ENCODE results near the gene SENP2.
"Not testable (repeated sequence)": the region's sequence is repeated elsewhere in the genome, so short reads cannot be mapped to it uniquely, and the experiment has no call there.

Gene SENP2

DNA sequence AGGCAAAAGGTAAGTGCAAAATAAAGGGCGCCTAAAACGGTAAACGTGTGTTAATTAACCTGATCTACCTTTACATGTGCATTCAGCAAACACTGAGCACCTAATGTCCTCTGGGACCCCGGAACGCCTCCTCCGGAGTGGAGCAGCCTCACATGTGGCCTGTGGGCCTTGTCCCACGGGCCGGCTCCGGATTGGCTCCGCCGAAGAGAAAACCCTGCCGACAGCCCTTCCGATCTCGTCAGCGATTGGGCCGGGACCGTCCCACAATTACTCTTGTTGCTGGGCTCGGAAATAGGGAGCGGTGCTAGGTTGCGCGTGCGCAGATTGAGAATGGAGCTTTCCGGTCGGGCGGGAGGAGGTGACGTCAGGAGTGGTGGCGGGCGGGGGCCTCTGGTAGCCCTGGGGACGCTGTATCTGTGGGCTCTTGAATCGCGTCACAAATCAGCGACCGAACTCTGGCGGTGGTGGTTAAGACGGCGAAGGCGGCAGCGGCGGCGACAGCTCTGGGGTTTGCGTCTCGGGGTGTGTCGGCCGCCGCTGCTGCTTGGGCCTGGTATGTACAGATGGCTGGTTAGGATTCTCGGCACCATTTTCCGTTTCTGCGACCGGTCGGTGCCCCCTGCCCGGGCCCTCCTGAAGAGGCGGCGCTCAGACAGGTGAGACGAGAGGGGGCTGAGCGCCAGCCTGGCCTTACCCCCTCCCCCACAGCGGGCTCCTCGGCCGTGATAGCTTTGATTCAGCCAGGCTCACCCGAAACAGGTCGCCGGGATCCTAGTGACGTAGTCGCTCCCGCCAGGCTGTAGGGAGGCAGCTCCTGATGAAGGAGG, at the start of gene SENP2:
TSS of gene SENP2 (plus strand) at position 437 of the 827 bp plus-strand sequence. CDS start at position 556, 119 bp downstream.
- peak; percentile 99 for DNase-seq (ENCODE audit: low spot score)

- peak; percentile 4 for DNase-seq (ENCODE audit: low spot score)
Measured at GRCh38 chr3:185537369-185537970, 48.6 kb upstream of the SENP2 start.

- no peak for DNase-seq (ENCODE audit: low spot score)
Measured at GRCh38 chr3:185539934-185540333, 46.2 kb upstream of the SENP2 start.

DNA sequence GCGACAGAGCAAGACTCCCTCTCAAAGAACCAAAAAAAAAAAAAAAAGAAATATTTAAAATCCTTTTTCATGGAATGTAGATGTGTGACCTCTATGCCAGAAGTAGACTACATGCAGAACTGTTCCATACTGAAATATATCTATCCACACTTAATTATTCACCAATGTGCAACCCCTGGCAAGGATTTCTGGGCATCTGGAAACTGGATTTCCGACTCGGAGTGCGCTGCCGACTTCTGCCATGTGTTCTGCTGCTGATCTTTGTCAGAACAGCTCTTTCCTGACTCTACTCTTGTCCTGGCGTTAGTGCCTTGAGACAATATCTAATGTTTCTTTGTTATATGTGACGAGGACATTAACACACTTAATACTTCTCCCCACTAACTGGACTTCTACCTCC, 45.4 kb upstream of the SENP2 start:
- no peak for DNase-seq (ENCODE audit: low spot score)

DNA sequence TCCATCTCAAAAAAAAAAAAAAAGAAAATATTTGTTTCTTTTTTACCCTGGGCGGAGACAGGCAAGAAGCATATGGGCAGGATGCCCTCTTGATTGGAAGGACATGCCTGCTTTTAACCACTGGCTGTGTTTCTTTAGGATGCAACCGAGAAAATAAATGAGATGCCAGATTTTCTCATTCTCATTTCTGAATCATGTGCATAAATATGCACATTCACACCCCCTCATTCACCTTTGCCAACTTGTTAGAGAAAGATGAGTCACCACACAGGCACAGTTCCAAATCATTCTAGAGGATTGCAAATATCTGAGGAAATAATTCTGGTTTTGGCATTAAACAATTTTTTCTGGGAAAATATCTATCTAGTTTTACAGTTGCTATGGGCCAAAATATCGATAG, 37.0 kb upstream of the SENP2 start:
- DNase-seq (ENCODE audit: low spot score): no peak

- DNase-seq (ENCODE audit: low spot score): no peak
Measured at GRCh38 chr3:185549651-185550111, 36.4 kb upstream of the SENP2 start.

GRCh38 chr3:185552358-185552877, 33.7 kb upstream of the SENP2 start, which contains the start of gene LIPH:
Gene LIPH, minus strand, starts transcription at chr3:185552588. Its CDS starts 117 bp downstream, at chr3:185552471.
- no peak for DNase-seq (ENCODE audit: low spot score)

- no peak for DNase-seq (ENCODE audit: low spot score)
Measured at GRCh38 chr3:185555101-185555501, 31.0 kb upstream of the SENP2 start.

DNA sequence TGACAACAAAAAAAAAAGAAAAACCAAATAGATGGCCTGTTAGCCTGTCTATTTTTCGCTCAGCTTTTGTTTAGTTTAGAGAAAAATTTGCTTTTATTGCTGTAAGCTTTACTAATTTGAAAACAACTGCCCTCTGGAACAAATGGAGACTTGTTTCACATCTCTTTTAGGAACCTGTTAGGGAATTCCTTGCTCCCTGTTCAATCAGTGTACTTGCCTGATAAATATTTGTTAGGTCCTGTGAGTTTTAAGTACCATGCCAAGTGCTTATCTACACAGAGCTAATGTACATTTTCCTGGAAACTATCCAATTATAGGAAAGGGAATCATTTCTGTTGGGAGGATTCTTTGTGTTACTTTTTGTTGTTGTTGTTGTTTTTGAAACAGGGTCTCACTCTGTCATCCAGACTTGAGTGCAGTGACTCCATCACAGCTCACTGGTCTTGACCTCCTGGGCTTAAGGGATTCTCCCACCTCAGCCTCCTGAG, 30.2 kb upstream of the SENP2 start:
- DNase-seq (ENCODE audit: low spot score): no peak

- DNase-seq (ENCODE audit: low spot score): not testable (repeated sequence)
Measured at GRCh38 chr3:185556640-185557039, 29.5 kb upstream of the SENP2 start.

- DNase-seq (ENCODE audit: low spot score): no peak
Measured at GRCh38 chr3:185558395-185558794, 27.7 kb upstream of the SENP2 start.

DNA sequence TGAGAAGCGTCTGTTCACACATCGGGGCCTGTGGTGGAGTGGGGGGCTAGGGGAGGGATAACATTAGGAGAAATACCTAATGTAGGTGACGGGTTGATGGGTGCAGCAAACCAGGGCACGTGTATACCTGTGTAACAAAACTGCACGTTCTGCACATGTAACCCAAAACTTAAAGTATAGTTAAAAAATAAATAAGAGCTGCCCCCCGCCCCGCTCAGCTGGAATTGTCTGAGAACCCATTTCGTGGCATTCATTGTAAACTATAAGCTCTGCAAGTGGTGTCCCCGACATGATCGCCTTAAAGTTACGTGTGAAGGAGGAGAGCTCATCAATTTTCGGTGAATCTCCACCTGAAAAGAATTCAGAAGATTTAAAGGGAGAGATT, 26.4 kb upstream of the SENP2 start:
- DNase-seq (ENCODE audit: low spot score): no peak

GRCh38 chr3:185560676-185561075, 25.4 kb upstream of the SENP2 start:
- no peak for DNase-seq (ENCODE audit: low spot score)

DNA sequence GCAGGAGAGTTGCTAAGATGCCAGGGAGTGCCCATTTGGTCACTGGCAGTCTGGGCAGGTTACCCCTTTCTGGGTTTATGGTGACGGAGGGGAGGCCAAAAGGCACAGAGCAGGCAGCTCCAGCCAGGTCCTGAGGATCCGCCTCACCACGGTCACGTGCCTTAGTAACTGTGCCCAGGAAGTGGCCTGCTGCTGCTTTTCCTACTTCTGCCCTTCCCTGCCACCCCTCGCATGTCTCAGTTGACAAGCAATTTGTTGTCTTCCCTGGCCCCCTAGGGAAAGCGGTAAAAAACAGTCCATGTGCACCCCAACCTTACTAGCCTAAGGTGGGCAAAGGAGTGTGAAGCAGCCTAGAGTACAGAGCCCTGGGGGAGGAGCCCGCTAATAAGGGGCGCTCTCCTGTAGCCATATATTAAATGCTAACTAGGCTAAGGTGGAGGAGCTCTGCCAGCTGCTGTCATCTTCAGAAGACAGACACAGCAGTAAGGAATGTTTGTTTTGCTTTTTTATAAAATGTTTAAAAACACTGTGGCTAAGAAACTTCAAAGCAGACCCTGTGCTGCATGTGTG, 24.6 kb upstream of the SENP2 start:
- no peak for DNase-seq (ENCODE audit: low spot score)

DNA sequence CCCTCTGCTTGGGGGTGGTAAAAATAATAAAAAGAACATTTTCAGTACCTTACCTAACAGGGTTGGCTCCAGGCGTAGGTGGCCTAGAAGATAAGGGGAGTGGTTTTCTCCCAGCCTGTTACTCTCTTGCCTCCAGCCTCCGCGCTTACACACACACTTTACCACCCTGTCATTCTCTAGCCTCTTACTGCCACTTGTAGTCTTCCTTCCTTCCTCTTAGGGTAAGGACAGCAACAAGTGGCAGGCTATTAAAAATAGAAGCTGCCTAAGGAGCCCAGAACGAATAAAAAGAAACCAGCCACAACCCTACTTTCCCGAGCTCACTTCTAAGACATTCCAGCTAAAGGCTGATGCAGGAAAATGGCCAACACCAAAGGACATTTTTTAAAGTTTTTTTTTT, 24.1 kb upstream of the SENP2 start:
- no peak for DNase-seq (ENCODE audit: low spot score)

DNA sequence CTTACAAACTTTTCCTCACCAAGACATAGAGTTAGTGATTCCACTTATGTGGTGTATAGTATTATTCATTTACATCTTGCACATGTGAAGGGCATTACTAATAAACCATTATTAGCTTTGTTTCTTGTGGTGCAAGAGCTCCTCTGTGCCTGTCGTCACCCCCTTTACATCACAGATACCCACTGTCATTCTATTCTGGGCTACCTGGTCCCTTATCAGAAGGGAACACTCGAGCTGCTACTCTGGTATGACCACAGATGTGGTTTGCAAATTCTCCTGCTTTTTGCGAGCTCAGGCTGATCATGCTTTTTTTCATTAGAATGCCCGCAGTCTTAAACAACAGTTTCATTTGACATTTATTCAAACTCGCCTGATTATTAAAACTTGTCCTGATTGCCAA, 13.9 kb upstream of the SENP2 start:
- DNase-seq (ENCODE audit: low spot score): no peak

GRCh38 chr3:185575108-185575869, 10.8 kb upstream of the SENP2 start:
- DNase-seq (ENCODE audit: low spot score): peak; percentile 59

DNA sequence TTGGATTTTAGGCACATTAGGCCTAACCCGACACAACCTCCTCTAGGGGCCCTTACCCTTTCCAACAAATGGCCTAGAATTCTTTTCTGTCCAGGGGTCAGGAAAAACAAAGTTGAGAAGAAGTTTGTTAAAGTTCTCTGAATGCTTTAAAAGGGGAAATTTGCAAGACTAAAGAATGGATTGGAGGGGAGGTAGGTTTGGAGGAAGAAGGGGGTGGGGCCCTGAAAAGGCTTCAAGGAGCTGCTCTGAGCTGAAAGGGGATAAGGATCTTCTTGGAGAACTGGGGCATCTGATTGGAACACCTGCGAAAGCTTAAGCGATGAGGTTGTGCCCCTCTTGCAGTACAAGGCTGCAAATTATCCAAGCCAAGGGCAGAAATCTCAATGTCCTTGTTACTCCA, 3.9 kb upstream of the SENP2 start:
- no peak for DNase-seq (ENCODE audit: low spot score)

DNA sequence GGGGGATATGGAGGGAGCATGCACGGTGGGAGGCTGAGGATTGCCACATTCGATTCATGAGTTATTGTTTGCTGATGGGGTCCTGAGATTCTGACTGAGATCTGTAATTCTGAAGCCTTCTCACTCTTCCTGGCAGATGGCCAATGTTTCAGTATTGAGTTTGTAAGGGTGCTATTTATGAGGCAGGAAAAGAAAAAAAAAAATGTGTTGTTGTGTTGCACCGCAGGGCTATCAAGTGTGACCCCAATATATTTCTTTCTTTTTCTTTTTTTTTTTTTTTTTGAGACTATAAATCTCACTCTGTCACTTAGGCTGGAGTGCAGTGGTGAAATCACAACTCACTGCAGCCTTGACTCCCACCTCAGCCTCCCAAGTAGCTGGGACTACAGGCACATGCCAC, 3.2 kb upstream of the SENP2 start:
- no peak for DNase-seq (ENCODE audit: low spot score)

DNA sequence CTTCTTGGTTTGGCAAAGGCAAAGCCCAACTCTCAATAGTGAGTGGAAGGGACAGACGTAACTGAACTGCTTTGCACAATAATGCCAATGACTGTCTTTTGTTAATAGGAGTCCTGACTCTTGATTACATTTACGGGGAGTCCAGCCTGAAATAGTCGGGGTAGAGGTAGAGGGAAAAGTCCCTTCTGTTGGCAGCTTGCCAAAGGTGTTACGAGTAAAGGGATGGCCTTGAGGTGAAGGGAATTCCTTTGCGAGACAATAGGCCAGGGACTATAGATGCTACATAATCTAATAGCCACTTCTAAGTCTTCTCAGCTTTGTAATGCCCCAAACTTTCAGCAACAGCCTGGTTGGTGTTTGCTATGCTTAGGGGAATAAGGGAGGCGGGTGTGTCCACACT, 2.2 kb upstream of the SENP2 start:
- no peak for DNase-seq (ENCODE audit: low spot score)

GRCh38 chr3:185584686-185585085, 1.4 kb upstream of the SENP2 start:
- DNase-seq (ENCODE audit: low spot score): no peak

GRCh38 chr3:185585518-185585858, 607 bp upstream of the SENP2 start:
- no peak for DNase-seq (ENCODE audit: low spot score)

Data from CD4-positive, alpha-beta T cell treated with Interleukin-6 at 100 ng/mL for 8 hours (primary cell).